AG04449 (cell line): ENCODE measurements around the gene CPA2.
"Not testable (repeated sequence)": the region's sequence is repeated elsewhere in the genome, so short reads cannot be mapped to it uniquely, and the experiment has no call there.

Source experiments
- CTCF ChIA-PET: fragments of 350-600 bp; formaldehyde crosslinking; extraction: SDS; loops from one replicate; lab custom pipeline; 2021; ENCODE audit warnings: antibody characterized with exemption; lab: Yijun Ruan, JAX
- POLR2A ChIA-PET: fragments of 400-600, 350-600 bp; formaldehyde crosslinking; extraction: SDS; loops from one replicate; lab custom pipeline; 2020; ENCODE audit warnings: antibody characterized with exemption, inconsistent platforms; lab: Yijun Ruan, JAX
- DNase-seq: peaks from one replicate; pipeline ENCODE4 v3.0.0-alpha.2; 2010; ENCODE audit warnings: low read depth, low spot score
- H3K4me3 ChIP-seq: 2 replicates; pipeline ENCODE4 v1.5.1; 2011; ENCODE audit warnings: low read depth, mild to moderate bottlenecking, control low read depth, low read length
- TF ChIP-seq, protein P1 (sequence below): IDR thresholded peaks from one replicate; pipeline ENCODE4 v1.5.1; 2011; ENCODE audit warnings: mild to moderate bottlenecking, moderate library complexity, low read length, control low read depth, inconsistent platforms; ENCODE audit not compliant: insufficient read depth; ENCODE audit errors: missing control alignments

CPA2 gene

GRCh38 chr7:130266258-130266960 lies at the start of gene CPA2:
Gene CPA2 (plus strand): TSS chr7:130266863. CDS start chr7:130266882, 19 bp downstream.
- ChIA-PET CTCF (interaction anchor here (1.1 to 1.5 kb wide), 3 partner anchors 12 to 491 kb away, joined by 3 to 4 read pairs (median 4); no protein-coding TSS in a partner anchor), POLR2A (no interaction called here)
- DNase-seq: no peak
- TF ChIP-seq, protein P1, sequence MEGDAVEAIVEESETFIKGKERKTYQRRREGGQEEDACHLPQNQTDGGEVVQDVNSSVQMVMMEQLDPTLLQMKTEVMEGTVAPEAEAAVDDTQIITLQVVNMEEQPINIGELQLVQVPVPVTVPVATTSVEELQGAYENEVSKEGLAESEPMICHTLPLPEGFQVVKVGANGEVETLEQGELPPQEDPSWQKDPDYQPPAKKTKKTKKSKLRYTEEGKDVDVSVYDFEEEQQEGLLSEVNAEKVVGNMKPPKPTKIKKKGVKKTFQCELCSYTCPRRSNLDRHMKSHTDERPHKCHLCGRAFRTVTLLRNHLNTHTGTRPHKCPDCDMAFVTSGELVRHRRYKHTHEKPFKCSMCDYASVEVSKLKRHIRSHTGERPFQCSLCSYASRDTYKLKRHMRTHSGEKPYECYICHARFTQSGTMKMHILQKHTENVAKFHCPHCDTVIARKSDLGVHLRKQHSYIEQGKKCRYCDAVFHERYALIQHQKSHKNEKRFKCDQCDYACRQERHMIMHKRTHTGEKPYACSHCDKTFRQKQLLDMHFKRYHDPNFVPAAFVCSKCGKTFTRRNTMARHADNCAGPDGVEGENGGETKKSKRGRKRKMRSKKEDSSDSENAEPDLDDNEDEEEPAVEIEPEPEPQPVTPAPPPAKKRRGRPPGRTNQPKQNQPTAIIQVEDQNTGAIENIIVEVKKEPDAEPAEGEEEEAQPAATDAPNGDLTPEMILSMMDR: no peak
- H3K4me3 ChIP-seq: no peak within 1 kb of the TSS

DNA sequence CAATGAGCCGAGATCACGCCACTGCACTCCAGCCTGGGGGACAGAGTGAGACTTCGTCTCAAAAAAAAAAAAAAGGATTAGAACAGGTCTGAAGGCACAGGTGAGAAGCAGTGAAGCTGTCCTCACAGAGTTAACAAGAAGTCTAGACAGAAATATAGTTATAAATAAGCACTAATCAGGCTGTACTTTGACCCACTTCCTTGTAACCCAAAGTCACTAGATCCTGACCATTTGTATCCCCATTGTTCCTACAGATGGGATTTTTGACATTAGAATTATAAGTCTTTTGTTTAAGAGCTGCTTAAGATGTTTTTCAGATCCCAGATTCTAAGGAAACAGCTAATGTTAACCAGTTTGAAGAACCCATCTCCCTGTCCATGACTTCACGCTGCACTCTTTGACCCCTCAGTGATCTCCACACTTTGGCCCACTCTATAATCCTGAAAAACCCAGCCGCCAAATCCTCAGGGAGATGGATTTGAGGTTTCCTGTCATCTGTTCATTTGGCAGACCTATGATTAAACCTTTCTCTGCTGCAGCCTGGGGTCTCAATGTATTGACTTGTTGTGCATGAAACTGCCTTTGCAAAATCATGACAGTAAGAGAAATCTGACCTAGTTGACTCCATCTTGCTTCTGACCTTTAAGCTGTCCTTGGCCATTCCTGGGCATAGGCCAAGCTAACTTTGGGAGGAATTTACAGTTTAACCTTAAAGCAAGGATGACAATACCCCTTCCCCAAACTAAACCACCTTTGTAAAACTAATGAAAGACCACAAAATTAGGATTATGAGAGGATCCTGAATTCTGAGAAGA lies 47.6 kb upstream of the CPA2 start:
- H3K4me3 ChIP-seq: no peak overlapping the region
- CTCF ChIA-PET: no interaction called here
- no peak for DNase-seq
- TF ChIP-seq, protein P1: no peak
- POLR2A ChIA-PET: no interaction called here

- H3K4me3 ChIP-seq: no peak overlapping the region
- ChIA-PET POLR2A (no interaction called here), CTCF (no interaction called here)
- no peak for DNase-seq
- TF ChIP-seq, protein P1: no peak
These were observed 46.8 kb upstream of the CPA2 start for GRCh38 chr7:130219871-130220270.

DNA sequence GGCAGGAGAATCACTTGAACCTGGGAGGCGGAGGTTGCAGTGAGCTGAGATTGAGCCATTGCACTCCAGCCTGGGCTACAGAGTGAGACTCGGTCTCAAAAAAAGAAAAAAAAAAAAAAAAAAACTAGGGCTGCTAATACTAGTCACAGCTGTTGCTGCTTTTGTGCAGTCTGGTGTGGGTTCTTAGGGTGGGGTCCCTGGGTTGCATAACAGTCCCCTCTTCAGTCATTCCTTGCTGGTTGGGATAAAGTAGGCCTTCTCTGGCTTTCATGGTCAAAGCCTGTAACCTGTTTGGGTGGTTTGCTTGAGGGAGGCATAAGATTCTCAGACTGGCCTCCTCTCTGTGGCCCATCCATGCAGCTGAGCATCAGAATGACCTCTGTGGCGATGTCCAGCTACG lies 44.9 kb upstream of the CPA2 start:
- DNase-seq: no peak
- POLR2A ChIA-PET: interaction anchor here (0.6 kb wide), 1 partner anchor 19 kb away, joined by 4 read pairs; no protein-coding TSS in a partner anchor
- CTCF ChIA-PET: no interaction called here
- TF ChIP-seq, protein P1: no peak
- no peak overlapping the region for H3K4me3 ChIP-seq

DNA sequence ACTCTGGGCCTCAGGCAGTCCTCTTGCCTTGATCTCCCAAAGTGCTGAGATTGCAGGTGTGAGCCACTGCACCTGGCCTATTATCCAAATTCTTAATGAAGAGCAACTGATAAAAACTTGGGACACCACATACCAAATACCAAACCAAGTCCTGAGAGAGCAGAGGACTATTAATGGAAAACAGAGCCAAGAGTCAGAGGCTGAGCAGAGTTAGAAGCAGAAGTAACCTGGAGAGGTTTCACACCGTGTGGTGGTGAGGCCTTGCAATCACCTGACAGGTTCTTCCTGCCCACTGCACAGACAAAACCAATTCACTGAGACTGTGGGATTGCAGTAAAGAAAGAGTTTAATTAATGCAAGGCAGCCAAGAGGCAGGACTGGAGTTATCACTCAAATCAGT lies 43.0 kb upstream of the CPA2 start:
- ChIA-PET CTCF (no interaction called here), POLR2A (no interaction called here)
- no peak for DNase-seq
- TF ChIP-seq, protein P1: no peak
- no peak overlapping the region for H3K4me3 ChIP-seq

- TF ChIP-seq, protein P1: no peak
- H3K4me3 ChIP-seq: no peak overlapping the region
- ChIA-PET POLR2A (no interaction called here), CTCF (no interaction called here)
- DNase-seq: no peak
These were observed 42.5 kb upstream of the CPA2 start for GRCh38 chr7:130224210-130224609.

DNA sequence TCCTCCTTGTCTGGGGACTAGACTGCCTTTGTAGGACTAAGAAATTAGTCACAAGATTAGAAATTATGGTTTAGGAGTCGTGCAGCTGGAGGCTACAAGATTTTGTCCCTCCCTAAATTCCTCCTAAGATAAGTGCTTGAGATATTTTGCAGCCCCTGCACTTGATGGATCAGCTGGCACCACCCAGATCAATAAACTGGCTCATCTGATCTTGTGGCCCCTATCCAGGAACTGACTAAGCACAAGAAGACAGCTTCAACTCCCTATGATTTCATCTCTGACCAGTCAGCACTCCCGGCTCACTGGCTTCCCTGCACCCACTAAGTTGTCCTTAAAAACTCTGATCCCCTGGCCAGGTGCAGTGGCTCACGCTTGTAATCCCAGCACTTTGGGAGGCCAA lies 41.7 kb upstream of the CPA2 start:
- DNase-seq, POLR2A ChIA-PET, H3K4me3 ChIP-seq, CTCF ChIA-PET: not testable (repeated sequence)
